ENCODE measurements around the gene UFSP1. TPM values are rescaled to one million over a fixed set of nuclear protein-coding genes. Genes with fewer than 3 reads are reported as not detected.

UFSP1 gene
- total RNA-seq, 2 experiments from 2014 or later = 2.3 to 3.1 TPM

DNA sequence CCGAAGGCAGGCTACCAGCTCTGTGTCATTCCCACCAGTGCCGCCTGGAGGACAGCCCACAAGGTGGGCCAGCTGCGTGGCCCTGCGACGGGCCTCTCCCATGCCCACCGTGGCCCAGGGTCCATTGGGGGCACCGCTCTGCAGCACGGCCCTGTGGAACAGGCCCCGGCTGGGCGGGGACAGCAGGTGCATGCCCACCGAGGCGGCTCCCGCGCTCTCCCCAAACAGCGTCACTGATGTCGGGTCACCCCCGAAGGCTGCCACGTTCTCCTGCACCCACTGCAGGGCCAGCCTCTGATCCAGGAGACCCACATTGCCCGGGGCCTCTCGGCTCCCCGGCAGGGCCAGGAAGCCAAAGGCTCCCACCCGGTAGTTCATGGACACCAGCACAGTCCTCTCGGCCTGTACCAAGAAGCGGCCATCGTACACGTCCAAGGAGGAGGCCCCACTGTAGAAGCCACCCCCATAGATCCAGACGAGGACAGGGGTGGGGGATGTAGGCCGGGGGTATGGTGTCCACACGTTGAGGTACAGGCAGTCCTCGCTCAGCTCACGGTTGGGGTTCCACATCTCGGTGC, 3.9 kb upstream of the UFSP1 start:
- Mint-ChIP-seq H3K27ac (no peak overlapping the region), H3K36me3 (ENCODE audit: low read depth) (peaks cover 4% of the 10 kb centered on the region), H3K4me1 (peaks cover 32% of the 10 kb centered on the region), H3K9me3 (no peaks in the 10 kb centered on the region), H3K27me3 (peaks cover 48% of the 10 kb centered on the region), H3K4me3 (no peak overlapping the region)
- ChIA-PET POLR2A (no interaction called here), CTCF (interaction anchor here (0.6 kb wide), 2 partner anchors 121 to 181 kb away, joined by 3 to 6 read pairs; no protein-coding TSS in a partner anchor)
- DNase-seq = no peak

DNA sequence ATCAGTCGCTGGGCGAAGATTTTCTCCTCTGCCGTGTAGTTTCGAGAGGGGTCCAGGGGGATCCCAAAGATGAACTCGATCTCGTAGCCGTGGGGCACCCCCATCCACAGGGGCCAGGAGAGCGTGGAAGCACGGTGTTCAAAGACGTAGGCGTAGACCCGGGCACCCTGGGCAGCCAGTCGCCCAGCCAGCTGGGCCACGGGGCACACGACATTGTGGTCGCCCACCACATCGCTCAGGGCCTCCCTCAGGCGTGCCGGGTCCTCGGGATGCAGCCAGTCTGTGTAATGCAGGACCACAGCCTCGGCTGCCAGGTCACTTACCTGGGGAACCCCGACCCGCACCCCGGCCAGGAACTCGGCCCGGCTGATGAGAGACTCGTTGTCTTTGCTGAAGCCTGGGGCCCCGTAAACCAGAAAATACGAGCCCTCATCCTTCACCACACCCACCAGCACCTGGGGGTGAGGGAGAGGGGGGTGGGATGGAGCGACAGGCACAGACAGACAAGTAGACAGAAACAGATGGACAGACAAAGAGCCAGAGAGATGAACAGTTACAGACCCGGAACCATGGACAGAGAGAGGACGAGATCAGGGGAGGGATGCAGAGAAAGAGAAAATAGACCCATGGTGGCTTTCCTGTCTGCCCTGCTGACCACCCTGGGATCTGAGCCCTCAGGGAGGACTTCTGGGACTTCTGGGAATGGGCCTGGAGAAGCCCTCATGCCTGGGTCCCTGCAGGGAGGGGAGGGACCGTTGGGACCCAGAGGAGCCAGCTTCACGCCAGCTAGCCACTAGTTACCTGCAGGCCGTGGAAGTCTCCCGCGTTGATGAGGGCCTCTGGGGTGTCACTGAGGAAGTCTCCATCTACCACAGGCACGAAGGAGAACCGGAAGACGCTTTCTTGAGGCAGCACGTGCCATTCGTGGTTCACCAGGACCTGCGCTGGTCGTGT, 3.1 kb upstream of the UFSP1 start:
- no peak for DNase-seq
- CTCF ChIA-PET = no interaction called here
- peaks cover 40% of the 10 kb centered on the region for H3K27me3 Mint-ChIP-seq

DNA sequence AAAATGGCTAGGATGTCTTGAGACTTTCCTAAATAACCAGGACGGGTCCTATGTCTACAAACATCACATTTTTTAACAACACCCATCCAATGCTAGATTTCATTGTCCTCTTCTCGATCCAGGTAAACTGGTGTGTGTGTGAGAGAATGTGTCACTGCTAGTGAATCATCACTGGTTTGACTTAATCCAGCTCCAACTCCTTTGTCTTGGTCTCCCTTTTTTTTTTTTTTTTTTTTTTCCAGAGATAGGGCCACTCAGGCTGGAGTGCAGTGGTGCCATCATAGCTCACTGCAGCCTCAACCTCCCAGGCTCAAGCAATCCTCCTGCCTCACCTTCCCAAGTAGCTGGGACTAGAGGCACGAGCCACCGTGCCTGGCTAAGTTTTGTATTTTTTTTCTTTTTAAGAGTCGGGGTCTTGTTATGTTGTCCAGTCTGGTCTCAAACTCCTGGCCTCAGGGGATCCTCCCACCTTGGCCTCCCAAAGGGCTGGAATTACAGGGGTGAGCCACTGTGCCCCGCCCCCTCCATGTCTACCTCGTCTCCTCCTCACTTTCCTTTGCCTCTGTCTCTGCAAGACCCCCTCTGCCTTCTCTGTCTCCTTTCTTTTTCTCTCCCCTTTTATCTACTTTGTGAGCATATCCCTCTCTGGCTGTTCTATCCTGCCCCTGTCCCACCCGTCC, 2.2 kb upstream of the UFSP1 start:
- Mint-ChIP-seq H3K27ac (no peak overlapping the region), H3K27me3 (peaks cover 35% of the 10 kb centered on the region), H3K9me3 (no peaks in the 10 kb centered on the region), H3K36me3 (ENCODE audit: low read depth) (peaks cover 21% of the 10 kb centered on the region), H3K4me3 (peak overlapping the region; percentile 41), H3K4me1 (peaks cover 47% of the 10 kb centered on the region)
- ChIA-PET POLR2A (no interaction called here), CTCF (interaction anchor here (0.6 to 1.2 kb wide), 2 partner anchors 13 to 186 kb away, joined by 3 read pairs; no protein-coding TSS in a partner anchor)
- no peak for DNase-seq

More for the DNA sequence above, 3.1 kb upstream of the UFSP1 start:
- Mint-ChIP-seq H3K27ac (peak overlapping the region; percentile 13), H3K4me1 (peaks cover 39% of the 10 kb centered on the region), H3K4me3 (no peak overlapping the region), H3K9me3 (no peaks in the 10 kb centered on the region), H3K36me3 (ENCODE audit: low read depth) (peaks cover 11% of the 10 kb centered on the region)
- POLR2A ChIA-PET = no interaction called here

DNA sequence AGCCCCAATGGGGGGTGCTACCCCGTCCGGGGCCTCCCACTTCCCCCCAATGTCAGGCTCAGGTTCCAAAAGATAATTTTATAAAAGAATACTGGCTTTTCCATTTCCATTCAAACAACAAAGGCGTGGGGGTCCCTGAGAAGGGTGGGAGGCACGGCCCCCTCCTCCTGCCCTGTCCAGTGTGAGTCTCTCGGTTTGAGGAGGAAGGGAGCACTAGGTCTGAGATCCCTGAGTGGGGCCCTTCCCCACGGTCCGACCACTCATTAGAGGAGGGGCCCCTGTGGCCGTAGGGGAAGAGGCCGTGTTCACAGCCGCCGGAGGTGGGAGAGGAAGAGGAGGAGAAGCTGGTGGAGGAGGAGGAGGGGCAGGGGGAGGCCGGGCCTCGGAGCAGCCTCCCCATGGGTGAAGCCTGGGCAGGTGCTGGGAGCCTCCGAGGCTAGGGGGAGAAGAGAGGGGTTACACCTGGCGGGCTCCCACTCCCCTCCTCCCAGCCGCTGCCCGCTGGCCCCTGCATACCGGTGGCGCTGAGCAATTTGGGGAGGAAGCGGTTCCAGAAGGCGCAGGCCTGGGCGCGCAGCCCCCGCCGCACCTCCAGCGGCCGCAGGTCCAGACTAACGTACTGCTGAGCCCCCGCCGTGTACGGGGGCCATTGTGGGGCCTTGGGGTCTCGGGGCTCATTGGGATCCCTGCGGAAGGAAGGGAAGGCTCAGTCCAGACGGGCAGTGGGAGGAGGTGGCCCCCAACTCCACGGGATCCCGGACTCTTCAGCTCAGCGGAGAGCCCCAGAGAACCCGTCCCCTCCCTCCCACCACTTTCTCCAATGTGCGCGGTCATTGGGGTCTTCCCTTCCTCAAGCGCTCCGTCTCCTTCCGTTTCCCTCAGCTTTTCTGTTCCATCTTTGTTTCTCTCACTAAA, 1.4 kb upstream of the UFSP1 start:
- no peak for DNase-seq
- POLR2A ChIA-PET = no interaction called here
- H3K27me3 Mint-ChIP-seq = peaks cover 29% of the 10 kb centered on the region
- peaks cover 45% of the 10 kb centered on the region for H3K4me1 Mint-ChIP-seq
- no peaks in the 10 kb centered on the region for H3K9me3 Mint-ChIP-seq
- peak overlapping the region; percentile 54 for H3K27ac Mint-ChIP-seq
- peaks cover 28% of the 10 kb centered on the region for H3K36me3 Mint-ChIP-seq (ENCODE audit: low read depth)
- CTCF ChIA-PET = interaction anchor here (0.6 to 1.2 kb wide), 3 partner anchors 13 to 187 kb away, joined by 3 to 4 read pairs (median 3); partner anchors contain the start of gene SRRT
- H3K4me3 Mint-ChIP-seq = peak overlapping the region; percentile 72

DNA sequence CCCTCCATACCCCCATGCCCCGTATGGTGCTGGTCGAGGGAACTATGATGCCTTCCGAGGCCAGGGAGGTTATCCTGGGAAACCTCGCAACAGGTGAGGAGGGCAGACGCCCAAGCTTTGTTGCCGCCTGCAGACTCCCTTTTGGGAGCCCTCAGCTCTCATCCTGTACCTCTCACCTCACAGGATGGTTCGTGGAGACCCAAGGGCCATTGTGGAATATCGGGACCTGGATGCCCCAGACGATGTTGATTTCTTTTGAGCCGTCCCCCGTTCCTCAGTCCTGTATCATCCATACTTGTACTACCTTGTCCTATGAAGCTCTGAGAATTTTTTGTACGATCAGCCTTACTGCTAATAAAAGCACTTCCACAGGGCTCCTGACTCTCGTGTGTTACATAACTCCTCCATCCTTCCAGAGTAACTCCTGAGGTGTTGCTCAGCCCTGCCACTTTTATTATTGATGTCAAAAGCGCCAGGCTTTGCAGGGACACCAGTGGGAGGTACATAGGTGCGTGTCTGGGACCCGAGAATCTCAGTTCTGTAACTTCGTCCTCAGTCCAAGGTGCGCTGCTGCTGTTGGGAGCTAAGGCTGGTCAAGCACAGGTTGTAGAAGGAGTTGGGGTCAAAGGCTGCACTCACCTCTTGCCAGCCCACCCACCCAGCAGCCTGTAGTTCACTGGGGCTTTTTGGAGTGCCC, 1.1 kb downstream of the UFSP1 start:
- POLR2A ChIA-PET = interaction anchor here (1.3 kb wide), 1 partner anchor 13 kb away, joined by 5 read pairs; the partner anchor contains the start of gene SRRT
- DNase-seq = no peak
- Mint-ChIP-seq H3K4me1 (peaks cover 59% of the 10 kb centered on the region), H3K4me3 (peak overlapping the region; percentile 72), H3K27ac (peak overlapping the region; percentile 94), H3K27me3 (peaks cover 24% of the 10 kb centered on the region), H3K36me3 (ENCODE audit: low read depth) (peaks cover 47% of the 10 kb centered on the region), H3K9me3 (no peaks in the 10 kb centered on the region)
- CTCF ChIA-PET = interaction anchor here (0.6 to 3.4 kb wide), 8 partner anchors 10 to 1560 kb away, joined by 3 to 23 read pairs (median 3); partner anchors contain the start of genes SRRT and TRIM56

- Mint-ChIP-seq H3K36me3 (ENCODE audit: low read depth) (peaks cover 53% of the 10 kb centered on the region), H3K4me1 (peaks cover 65% of the 10 kb centered on the region), H3K4me3 (peak overlapping the region; percentile 72), H3K27ac (peak overlapping the region; percentile 94), H3K9me3 (no peaks in the 10 kb centered on the region), H3K27me3 (peaks cover 20% of the 10 kb centered on the region)
- DNase-seq = peak; percentile 78
- POLR2A ChIA-PET = interaction anchor here (1.0 to 1.3 kb wide), 2 partner anchors 10 to 13 kb away, joined by 3 to 5 read pairs; partner anchors contain the start of gene SRRT
- CTCF ChIA-PET = interaction anchor here (0.6 to 3.4 kb wide), 9 partner anchors 9 to 305 kb away, joined by 3 to 23 read pairs (median 3); partner anchors contain the start of genes SRRT and TRIM56
Observed at GRCh38 chr7:100887516-100888290, 1.8 kb downstream of the UFSP1 start.

GRCh38 chr7:100886936-100887515, 2.5 kb downstream of the UFSP1 start:
- H3K4me1 Mint-ChIP-seq = peaks cover 62% of the 10 kb centered on the region
- ChIA-PET CTCF (interaction anchor here (0.6 to 3.4 kb wide), 7 partner anchors 9 to 306 kb away, joined by 3 to 23 read pairs (median 4); partner anchors contain the start of genes SRRT and TRIM56), POLR2A (interaction anchor here (1.0 to 1.6 kb wide), 3 partner anchors 9 to 12 kb away, joined by 3 to 8 read pairs (median 5); partner anchors contain the start of gene SRRT)
- H3K9me3 Mint-ChIP-seq = no peaks in the 10 kb centered on the region
- peak overlapping the region; percentile 94 for H3K27ac Mint-ChIP-seq
- peaks cover 13% of the 10 kb centered on the region for H3K27me3 Mint-ChIP-seq
- H3K36me3 Mint-ChIP-seq (ENCODE audit: low read depth) = peaks cover 57% of the 10 kb centered on the region
- peak; percentile 27 for DNase-seq
- peak overlapping the region; percentile 72 for H3K4me3 Mint-ChIP-seq

GRCh38 chr7:100886142-100886935, 3.2 kb downstream of the UFSP1 start:
- Mint-ChIP-seq H3K27ac (peak overlapping the region; percentile 83), H3K9me3 (no peaks in the 10 kb centered on the region), H3K27me3 (peaks cover 7% of the 10 kb centered on the region), H3K4me3 (peak overlapping the region; percentile 52), H3K4me1 (peaks cover 59% of the 10 kb centered on the region), H3K36me3 (ENCODE audit: low read depth) (peaks cover 61% of the 10 kb centered on the region)
- CTCF ChIA-PET = interaction anchor here (0.6 to 3.4 kb wide), 7 partner anchors 8 to 299 kb away, joined by 3 to 23 read pairs (median 4); partner anchors contain the start of genes POP7 and SRRT
- POLR2A ChIA-PET = interaction anchor here (0.6 to 1.6 kb wide), 3 partner anchors 8 to 14 kb away, joined by 3 to 8 read pairs (median 3); partner anchors contain the start of gene SRRT
- no peak for DNase-seq

DNA sequence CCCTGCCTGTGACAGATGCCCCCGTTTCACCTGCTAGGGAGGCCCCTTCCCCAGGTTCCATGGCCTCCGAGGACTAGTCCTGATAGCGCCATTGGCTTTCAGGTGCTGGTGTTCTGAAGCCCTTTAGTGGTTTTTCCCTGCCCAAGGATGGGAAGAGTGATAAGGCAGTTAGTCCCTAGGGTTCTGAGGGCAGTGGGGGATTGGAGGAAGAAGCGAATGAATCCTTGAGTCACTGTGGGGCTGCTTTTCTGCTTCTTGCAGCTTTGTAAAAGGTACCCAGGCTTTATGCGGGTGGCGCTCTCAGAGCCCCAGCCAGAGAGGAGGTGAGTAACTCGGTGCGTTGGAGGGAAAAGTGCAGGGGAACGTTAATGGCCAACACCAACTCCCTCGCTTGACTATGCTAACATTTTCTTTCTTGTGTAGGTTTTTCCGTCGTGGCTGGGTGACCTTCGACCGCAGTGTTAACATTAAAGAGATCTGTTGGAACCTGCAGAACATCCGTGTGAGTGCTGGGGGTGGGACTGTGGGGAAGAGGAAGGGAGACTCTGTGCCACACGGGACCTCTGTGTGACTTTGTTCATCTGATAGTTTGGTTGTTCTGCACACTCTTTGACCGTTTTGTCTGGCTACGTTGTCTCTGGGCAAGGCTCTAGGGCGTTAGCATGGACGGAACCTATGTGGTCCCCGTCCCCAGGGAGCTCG, 3.9 kb downstream of the UFSP1 start:
- H3K4me3 Mint-ChIP-seq = no peak overlapping the region
- DNase-seq = no peak
- ChIA-PET CTCF (interaction anchor here (0.7 to 3.4 kb wide), 4 partner anchors 11 to 189 kb away, joined by 3 to 23 read pairs (median 4); partner anchors contain the start of genes POP7 and SRRT), POLR2A (interaction anchor here (0.6 to 1.6 kb wide), 2 partner anchors 11 to 14 kb away, joined by 3 to 8 read pairs; partner anchors contain the start of gene SRRT)
- peaks cover 4% of the 10 kb centered on the region for H3K27me3 Mint-ChIP-seq
- H3K4me1 Mint-ChIP-seq = peaks cover 57% of the 10 kb centered on the region
- no peaks in the 10 kb centered on the region for H3K9me3 Mint-ChIP-seq
- peak overlapping the region; percentile 1 for H3K27ac Mint-ChIP-seq
- H3K36me3 Mint-ChIP-seq (ENCODE audit: low read depth) = peaks cover 66% of the 10 kb centered on the region

Data from activated CD4-positive, alpha-beta T cell treated with anti-CD3 and anti-CD28 coated beads, Interleukin-2, amount 10 ng/mL, durations not matched to agents 7 days and 5 days (primary cell).